SK-N-SH (cell line): ENCODE results near the gene BFSP2. TPM values are rescaled to one million over a fixed set of nuclear protein-coding genes. Genes with fewer than 3 reads are reported as not detected.

ENCODE experiments used
- CTCF ChIA-PET: fragments of 300-600, 350-600 bp; formaldehyde crosslinking; extraction: SDS; loops from one replicate; lab custom pipeline; 2021; lab: Yijun Ruan, JAX
- POLR2A ChIA-PET: fragments of 350-600 bp; sonication (Branson Sonifier 250); formaldehyde crosslinking; extraction: SDS; loops from one replicate; lab custom pipeline; 2020; ENCODE audit warnings: antibody characterized with exemption, inconsistent platforms; lab: Yijun Ruan, JAX
- DNase-seq: peaks from one replicate; pipeline ENCODE4 v3.0.0; 2012
- H2AFZ ChIP-seq: fragments of 200-600 bp; sonication (generic); 2 replicates; pipeline ENCODE4 v1.8.1; 2016; ENCODE audit warnings: antibody characterized with exemption, mild to moderate bottlenecking, low read depth
- H3F3A ChIP-seq: fragments of 200-600 bp; sonication (generic); replicated peaks from 2 replicates; pipeline ENCODE3; 2016; ENCODE audit warnings: antibody characterized with exemption, mild to moderate bottlenecking; ENCODE audit not compliant: insufficient read depth
- H3K27ac ChIP-seq, 2 experiments: fragments of 200-500 bp in 1 of 2; fragments of 200-600 bp in 1 of 2; sonication (Bioruptor generic) in 1 of 2; sonication (generic), shearing (Covaris generic) in 1 of 2; 2 replicates each; pipeline versions ENCODE4 v1.5.1 to v1.6.1; 2014 to 2016; ENCODE audit warnings: low read depth in 2 of 2, inconsistent platforms in 1 of 2, low read length in 1 of 2, mild to moderate bottlenecking in 1 of 2, mixed read lengths in 1 of 2
- H3K27me3 ChIP-seq: fragments of 200-600 bp; sonication (generic), shearing (Covaris generic); 2 replicates; pipeline ENCODE4 v1.6.1; 2016; ENCODE audit warnings: mixed run types; ENCODE audit not compliant: insufficient read depth
- H3K36me3 ChIP-seq, 2 experiments: fragments of 200-500 bp in 1 of 2; fragments of 200-600 bp in 1 of 2; sonication (Bioruptor generic) in 1 of 2; sonication (generic) in 1 of 2; replicated peaks in 1 of 2; 2 replicates each; pipeline versions ENCODE3 to v1.5.1; 2014 to 2016; ENCODE audit warnings: low read length in 1 of 2, mild to moderate bottlenecking in 1 of 2; ENCODE audit not compliant: insufficient read depth in 2 of 2, control insufficient read depth in 1 of 2
- H3K4me1 ChIP-seq, 2 experiments: fragments of 200-500 bp in 1 of 2; fragments of 200-600 bp in 1 of 2; sonication (Bioruptor generic) in 1 of 2; sonication (generic), shearing (Covaris generic) in 1 of 2; 2 replicates each; pipeline versions ENCODE4 v1.5.1 to v1.6.1; 2014 to 2016; ENCODE audit warnings: low read depth in 1 of 2, low read length in 1 of 2, mixed run types in 1 of 2; ENCODE audit not compliant: insufficient read depth in 2 of 2, control insufficient read depth in 1 of 2
- H3K4me2 ChIP-seq: fragments of 200-600 bp; sonication (generic), shearing (Covaris generic); 2 replicates; pipeline ENCODE4 v1.6.1; 2017; ENCODE audit warnings: mixed run types
- H3K4me3 ChIP-seq, 2 experiments: fragments of 200-500 bp in 1 of 2; fragments of 200-600 bp in 1 of 2; sonication (Bioruptor generic) in 1 of 2; sonication (generic), shearing (Covaris generic) in 1 of 2; 2 replicates each; pipeline versions ENCODE4 v1.5.1 to v1.8.1; 2014 to 2016; ENCODE audit warnings: low read depth in 2 of 2, inconsistent platforms in 1 of 2, low read length in 1 of 2, mild to moderate bottlenecking in 1 of 2, mixed read lengths in 1 of 2, moderate library complexity in 1 of 2
- H3K79me2 ChIP-seq: fragments of 200-600 bp; sonication (generic); 2 replicates; pipeline ENCODE4 v1.8.1; 2017; ENCODE audit warnings: mild to moderate bottlenecking; ENCODE audit not compliant: insufficient read depth
- H3K9ac ChIP-seq: fragments of 200-600 bp; sonication (generic); 2 replicates; pipeline ENCODE4 v1.6.1; 2017; ENCODE audit warnings: mixed run types
- H3K9me2 ChIP-seq: fragments of 200-600 bp; sonication (generic); 2 replicates; pipeline ENCODE4 v1.6.1; 2017; ENCODE audit warnings: mixed run types
- H3K9me3 ChIP-seq: fragments of 200-600 bp; sonication (generic); 2 replicates; pipeline ENCODE4 v1.6.1; 2017; ENCODE audit warnings: mixed run types, mild to moderate bottlenecking, moderate library complexity
- H4K20me1 ChIP-seq: fragments of 200-600 bp; sonication (generic); 2 replicates; pipeline ENCODE4 v1.6.1; 2017; ENCODE audit warnings: mild to moderate bottlenecking, mixed run types; ENCODE audit not compliant: insufficient read depth
- CTCF ChIP-seq: fragments of 200-600 bp; sonication (generic); IDR thresholded peaks from 2 replicates; pipeline ENCODE4 v1.6.1; 2017; ENCODE audit warnings: antibody characterized with exemption, mild to moderate bottlenecking, moderate library complexity
- ELF1 ChIP-seq: IDR thresholded peaks from 2 replicates; pipeline ENCODE4 v1.4.0; 2012
- EZH2phosphoT487 ChIP-seq: fragments of 200-600 bp; sonication (generic); IDR thresholded peaks from 2 replicates; pipeline ENCODE4 v1.6.1; 2017; ENCODE audit warnings: low read depth, mixed run types, mild to moderate bottlenecking, antibody characterized with exemption, moderate library complexity, borderline replicate concordance
- FOXM1 ChIP-seq: IDR thresholded peaks from 2 replicates; pipeline ENCODE4 v1.4.0; 2012; ENCODE audit warnings: low read depth, mild to moderate bottlenecking
- GATA2 ChIP-seq: sonication (generic); formaldehyde crosslinking; IDR thresholded peaks from 2 replicates; pipeline ENCODE4 v1.5.0; 2020; ENCODE audit warnings: mild to moderate bottlenecking, missing genetic modification reagents
- JUND ChIP-seq: IDR thresholded peaks from 2 replicates; pipeline ENCODE4 v1.4.0; 2012
- MAX ChIP-seq: IDR thresholded peaks from 2 replicates; pipeline ENCODE4 v1.4.0; 2012; ENCODE audit warnings: low read depth
- MXI1 ChIP-seq: IDR thresholded peaks from 2 replicates; pipeline ENCODE4 v1.6.1; 2012; ENCODE audit warnings: mild to moderate bottlenecking, low read depth, low read length, improper control_type of control experiment
- PBX3 ChIP-seq: IDR thresholded peaks from 2 replicates; pipeline ENCODE4; 2012
- POLR2AphosphoS5 ChIP-seq: IDR thresholded peaks from 2 replicates; pipeline ENCODE4 v1.6.1; 2012; ENCODE audit warnings: low read depth, low read length
- RCOR1 ChIP-seq: fragments of 150-350 bp; IDR thresholded peaks from 2 replicates; pipeline ENCODE4 v1.6.1; 2017; ENCODE audit warnings: antibody characterized with exemption, low read length
- RFX5 ChIP-seq: IDR thresholded peaks from 2 replicates; pipeline ENCODE4 v1.6.1; 2012; ENCODE audit warnings: mild to moderate bottlenecking, improper control_type of control experiment, low read length
- RXRA ChIP-seq: IDR thresholded peaks from 2 replicates; pipeline ENCODE4 v1.4.0; 2012; ENCODE audit warnings: low read depth, mild to moderate bottlenecking, borderline replicate concordance
- TAF1 ChIP-seq: IDR thresholded peaks from 2 replicates; pipeline ENCODE4 v1.6.1; 2012; ENCODE audit warnings: low read depth, mild to moderate bottlenecking, low read length, moderate library complexity, borderline replicate concordance
- TEAD4 ChIP-seq: IDR thresholded peaks from 2 replicates; pipeline ENCODE4 v1.4.0; 2012; ENCODE audit warnings: mild to moderate bottlenecking, borderline replicate concordance; ENCODE audit not compliant: insufficient read depth
- USF1 ChIP-seq: IDR thresholded peaks from 2 replicates; pipeline ENCODE4 v1.4.0; 2012; ENCODE audit warnings: low read depth, borderline replicate concordance
- USF2 ChIP-seq: fragments of 150-350 bp; IDR thresholded peaks from 2 replicates; pipeline ENCODE4 v1.6.1; 2017; ENCODE audit warnings: antibody characterized with exemption, low read length, low read depth, borderline replicate concordance
- YY1 ChIP-seq: IDR thresholded peaks from 2 replicates; pipeline ENCODE4 v1.4.0; 2012; ENCODE audit warnings: low read depth, mild to moderate bottlenecking
- ZBTB33 ChIP-seq: IDR thresholded peaks from 2 replicates; pipeline ENCODE4 v1.4.0; 2012; ENCODE audit warnings: low read depth, borderline replicate concordance
- WGBS: methylation state at CpG from one replicate; pipeline ENCODE4 v1.1.6; 2017; ENCODE audit warnings: low lambda C conversion rate; 5-methylcytosine and 5-hydroxymethylcytosine counted together
- polyA plus RNA-seq, 3 experiments: library from polyadenylated mRNA; depleted of rRNA; stranded (reverse); fragments of >200 nt; gene quantifications; 2 replicates each; pipeline ENCODE4 v1.2.3, GENCODE V29; 2012

Gene BFSP2
- polyA plus RNA-seq, 1 of the 3 experiments (the other 2 are of a cell fraction) = not detected

- Histone ChIP-seq H3K4me1 (no peaks in the 10 kb centered on the region), H3K36me3 (no peaks in the 10 kb centered on the region), H3F3A (no peaks in the 10 kb centered on the region), H3K9me2 (no peaks in the 10 kb centered on the region), H3K9ac (no peak overlapping the region), H3K4me3 (no peak overlapping the region), H4K20me1 (no peaks in the 10 kb centered on the region), H3K79me2 (no peaks in the 10 kb centered on the region)
- CTCF ChIA-PET = no interaction called here
- POLR2A ChIA-PET = no interaction called here
- DNase-seq = no peak
- no peak for TF ChIP-seq ZBTB33
- no peak for TF ChIP-seq FOXM1
- no peak for TF ChIP-seq GATA2 (CRISPR knock-in tag)
- no peak for TF ChIP-seq MXI1
- TF ChIP-seq, all 33 proteins: peak for 0
- Histone ChIP-seq H3K27me3 (no peaks in the 10 kb centered on the region), H2AFZ (no peak overlapping the region), H3K27ac (no peak overlapping the region), H3K9me3 (no peaks in the 10 kb centered on the region), H3K4me2 (no peak overlapping the region)
- WGBS = 59% methylated on average over 6 of the region's 6 CpGs
Measured at GRCh38 chr3:133514418-133514817, 114.6 kb downstream of the BFSP2 start.

- Histone ChIP-seq H3K27ac (no peak overlapping the region), H3K9me3 (no peaks in the 10 kb centered on the region), H3K4me1 (no peaks in the 10 kb centered on the region), H3K36me3 (no peaks in the 10 kb centered on the region), H4K20me1 (no peaks in the 10 kb centered on the region), H3K9ac (no peak overlapping the region), H3K4me3 (no peak overlapping the region), H3K4me2 (no peak overlapping the region), H3K9me2 (no peaks in the 10 kb centered on the region), H3K27me3 (no peaks in the 10 kb centered on the region), H3F3A (no peaks in the 10 kb centered on the region), H2AFZ (no peak overlapping the region), H3K79me2 (no peaks in the 10 kb centered on the region)
- 43% methylated on average over 1 of the region's 1 CpG for WGBS
- ChIA-PET POLR2A (no interaction called here), CTCF (no interaction called here)
- no peak for DNase-seq
- TF ChIP-seq RCOR1 (no peak), RXRA (no peak), USF1 (no peak), ELF1 (no peak), PBX3 (no peak), ZBTB33 (no peak), MAX (no peak), RFX5 (no peak), TAF1 (no peak), MXI1 (no peak), CTCF (no peak), YY1 (no peak), USF2 (no peak), POLR2AphosphoS5 (no peak), JUND (no peak), TEAD4 (no peak), EZH2phosphoT487 (no peak)
Measured at GRCh38 chr3:133515127-133515526, 115.3 kb downstream of the BFSP2 start.
